Measurements from ENCODE around the gene SRCAP.
A peak's percentile ranks its signal among the peaks of the same experiment; 100 is the strongest.

SRCAP gene

GRCh38 chr16:30650369-30651123 is 48.4 kb upstream of the SRCAP start, which contains the start of gene PRR14 (continued):
- TF ChIP-seq ZEB2 (tag by site-specific recombination; IDR thresholded peaks at IDR 0.05) = peak; percentile 92
- peak; percentile 85; the same call in 1 of the 2 replicates for TF ChIP-seq BCL11B (tag by site-specific recombination; IDR thresholded peaks at IDR 0.05; ENCODE audit: low read depth)
- no peak for TF ChIP-seq ZNF157 (tag by site-specific recombination; IDR thresholded peaks at IDR 0.05)
- TF ChIP-seq CTCF (tag by site-specific recombination; IDR thresholded peaks at IDR 0.05) = peak; percentile 87
- TF ChIP-seq ZNF596 (tag by site-specific recombination; IDR thresholded peaks at IDR 0.05) = no peak
- no peak for TF ChIP-seq ZNF792 (tag by site-specific recombination; IDR thresholded peaks at IDR 0.05)
- TF ChIP-seq, protein P1, sequence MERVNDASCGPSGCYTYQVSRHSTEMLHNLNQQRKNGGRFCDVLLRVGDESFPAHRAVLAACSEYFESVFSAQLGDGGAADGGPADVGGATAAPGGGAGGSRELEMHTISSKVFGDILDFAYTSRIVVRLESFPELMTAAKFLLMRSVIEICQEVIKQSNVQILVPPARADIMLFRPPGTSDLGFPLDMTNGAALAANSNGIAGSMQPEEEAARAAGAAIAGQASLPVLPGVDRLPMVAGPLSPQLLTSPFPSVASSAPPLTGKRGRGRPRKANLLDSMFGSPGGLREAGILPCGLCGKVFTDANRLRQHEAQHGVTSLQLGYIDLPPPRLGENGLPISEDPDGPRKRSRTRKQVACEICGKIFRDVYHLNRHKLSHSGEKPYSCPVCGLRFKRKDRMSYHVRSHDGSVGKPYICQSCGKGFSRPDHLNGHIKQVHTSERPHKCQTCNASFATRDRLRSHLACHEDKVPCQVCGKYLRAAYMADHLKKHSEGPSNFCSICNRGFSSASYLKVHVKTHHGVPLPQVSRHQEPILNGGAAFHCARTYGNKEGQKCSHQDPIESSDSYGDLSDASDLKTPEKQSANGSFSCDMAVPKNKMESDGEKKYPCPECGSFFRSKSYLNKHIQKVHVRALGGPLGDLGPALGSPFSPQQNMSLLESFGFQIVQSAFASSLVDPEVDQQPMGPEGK (tag by site-specific recombination; IDR thresholded peaks at IDR 0.05) = peak; percentile 98
- TF ChIP-seq KLF16 (tag by site-specific recombination; IDR thresholded peaks at IDR 0.05) = peak; percentile 82
- TF ChIP-seq ZNF138 (tag by site-specific recombination; IDR thresholded peaks at IDR 0.05; ENCODE audit: borderline replicate concordance) = no peak
- TF ChIP-seq ZNF23 (tag by site-specific recombination; IDR thresholded peaks at IDR 0.05; ENCODE audit: borderline replicate concordance) = no peak
- TF ChIP-seq ZNF10 (tag by site-specific recombination; IDR thresholded peaks at IDR 0.05) = 0 out of 2 replicates have a peak, but pooled peaks have one; percentile 22
- peak; percentile 100 for TF ChIP-seq ZNF580 (tag by site-specific recombination; IDR thresholded peaks at IDR 0.05)
- peak; percentile 98 for TF ChIP-seq EGR2 (tag by site-specific recombination; IDR thresholded peaks at IDR 0.05; ENCODE audit: low read depth)
- TF ChIP-seq, protein P2, sequence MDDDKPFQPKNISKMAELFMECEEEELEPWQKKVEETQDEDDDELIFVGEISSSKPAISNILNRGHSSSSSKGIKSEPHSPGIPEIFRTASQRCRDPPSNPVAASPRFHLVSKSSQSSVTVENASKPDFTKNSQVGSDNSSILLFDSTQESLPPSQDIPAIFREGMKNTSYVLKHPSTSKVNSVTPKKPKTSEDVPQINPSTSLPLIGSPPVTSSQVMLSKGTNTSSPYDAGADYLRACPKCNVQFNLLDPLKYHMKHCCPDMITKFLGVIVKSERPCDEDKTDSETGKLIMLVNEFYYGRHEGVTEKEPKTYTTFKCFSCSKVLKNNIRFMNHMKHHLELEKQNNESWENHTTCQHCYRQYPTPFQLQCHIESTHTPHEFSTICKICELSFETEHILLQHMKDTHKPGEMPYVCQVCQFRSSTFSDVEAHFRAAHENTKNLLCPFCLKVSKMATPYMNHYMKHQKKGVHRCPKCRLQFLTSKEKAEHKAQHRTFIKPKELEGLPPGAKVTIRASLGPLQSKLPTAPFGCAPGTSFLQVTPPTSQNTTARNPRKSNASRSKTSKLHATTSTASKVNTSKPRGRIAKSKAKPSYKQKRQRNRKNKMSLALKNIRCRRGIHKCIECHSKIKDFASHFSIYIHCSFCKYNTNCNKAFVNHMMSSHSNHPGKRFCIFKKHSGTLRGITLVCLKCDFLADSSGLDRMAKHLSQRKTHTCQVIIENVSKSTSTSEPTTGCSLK (tag by site-specific recombination; IDR thresholded peaks at IDR 0.05) = no peak
- no peak for TF ChIP-seq REPIN1 (tag by site-specific recombination; IDR thresholded peaks at IDR 0.05; ENCODE audit: low read depth)
- TF ChIP-seq, protein P3, sequence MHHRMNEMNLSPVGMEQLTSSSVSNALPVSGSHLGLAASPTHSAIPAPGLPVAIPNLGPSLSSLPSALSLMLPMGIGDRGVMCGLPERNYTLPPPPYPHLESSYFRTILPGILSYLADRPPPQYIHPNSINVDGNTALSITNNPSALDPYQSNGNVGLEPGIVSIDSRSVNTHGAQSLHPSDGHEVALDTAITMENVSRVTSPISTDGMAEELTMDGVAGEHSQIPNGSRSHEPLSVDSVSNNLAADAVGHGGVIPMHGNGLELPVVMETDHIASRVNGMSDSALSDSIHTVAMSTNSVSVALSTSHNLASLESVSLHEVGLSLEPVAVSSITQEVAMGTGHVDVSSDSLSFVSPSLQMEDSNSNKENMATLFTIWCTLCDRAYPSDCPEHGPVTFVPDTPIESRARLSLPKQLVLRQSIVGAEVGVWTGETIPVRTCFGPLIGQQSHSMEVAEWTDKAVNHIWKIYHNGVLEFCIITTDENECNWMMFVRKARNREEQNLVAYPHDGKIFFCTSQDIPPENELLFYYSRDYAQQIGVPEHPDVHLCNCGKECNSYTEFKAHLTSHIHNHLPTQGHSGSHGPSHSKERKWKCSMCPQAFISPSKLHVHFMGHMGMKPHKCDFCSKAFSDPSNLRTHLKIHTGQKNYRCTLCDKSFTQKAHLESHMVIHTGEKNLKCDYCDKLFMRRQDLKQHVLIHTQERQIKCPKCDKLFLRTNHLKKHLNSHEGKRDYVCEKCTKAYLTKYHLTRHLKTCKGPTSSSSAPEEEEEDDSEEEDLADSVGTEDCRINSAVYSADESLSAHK (tag by site-specific recombination; IDR thresholded peaks at IDR 0.05) = peak; percentile 30
- TF ChIP-seq ZNF488 (tag by site-specific recombination; IDR thresholded peaks at IDR 0.05) = no peak
- TF ChIP-seq ZNF394 (tag by site-specific recombination; IDR thresholded peaks at IDR 0.05; ENCODE audit: borderline replicate concordance) = peak; percentile 100
- TF ChIP-seq ZNF518A (tag by site-specific recombination; conservative IDR thresholded peaks at IDR 0.05; ENCODE audit: low read depth) = peak; percentile 96
- peak; percentile 100 for TF ChIP-seq SP3 (tag by site-specific recombination; IDR thresholded peaks at IDR 0.05)
- peak; percentile 98 for TF ChIP-seq ZXDB (tag by site-specific recombination; IDR thresholded peaks at IDR 0.05)
- peak; percentile 98 for TF ChIP-seq OVOL3 (tag by site-specific recombination; IDR thresholded peaks at IDR 0.05)
- TF ChIP-seq TRIM28 (IDR thresholded peaks at IDR 0.05; ENCODE audit: borderline replicate concordance, low read length) = peak; percentile 21; the same call in 1 of the 2 replicates
- TF ChIP-seq ZNF610 (tag by site-specific recombination; IDR thresholded peaks at IDR 0.05; ENCODE audit: borderline replicate concordance) = peak; percentile 63; the same call in 1 of the 2 replicates

Measured in HEK293 (cell line).